Measurements from ENCODE around the gene NLRP5.

Gene NLRP5

DNA sequence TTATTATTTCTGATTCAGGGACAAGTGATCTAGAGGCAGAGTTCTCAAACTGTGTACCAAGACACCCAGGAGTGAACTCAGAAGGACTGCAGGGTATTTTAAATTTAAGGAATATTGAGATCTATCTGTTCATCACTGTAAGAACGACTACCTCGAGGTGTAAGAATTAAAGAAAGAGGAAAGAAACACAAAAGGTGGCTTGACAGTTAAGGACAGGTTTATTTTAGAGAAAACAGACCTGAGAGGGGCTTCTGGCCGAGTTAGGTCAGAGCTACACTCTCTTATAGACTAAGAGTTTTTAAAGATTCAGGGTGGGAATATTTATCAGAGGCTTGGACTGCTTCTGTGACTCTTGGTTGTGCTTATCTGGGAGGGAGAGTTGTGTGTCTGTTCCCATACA lies 12.6 kb upstream of the NLRP5 start:
- Histone ChIP-seq H3K27ac (no peak overlapping the region), H3K4me3 (IDR thresholded peaks at IDR 0.05; ENCODE audit: insufficient read depth, low read depth, low read length) (no peak overlapping the region), H4K20me1 (ENCODE audit: insufficient read depth) (no peaks in the 10 kb centered on the region), H2AFZ (ENCODE audit: low read depth) (no peak overlapping the region), H3K4me2 (no peak overlapping the region), H3K79me2 (ENCODE audit: insufficient read depth, low read depth) (no peaks in the 10 kb centered on the region), H3K4me1 (ENCODE audit: low read depth, poor library complexity, severe bottlenecking) (no peaks in the 10 kb centered on the region), H3K36me3 (ENCODE audit: insufficient read depth) (no peaks in the 10 kb centered on the region), H3K9ac (no peak overlapping the region), H3K27me3 (ENCODE audit: insufficient read depth, low read depth) (no peaks in the 10 kb centered on the region)
- TF ChIP-seq, protein P1, sequence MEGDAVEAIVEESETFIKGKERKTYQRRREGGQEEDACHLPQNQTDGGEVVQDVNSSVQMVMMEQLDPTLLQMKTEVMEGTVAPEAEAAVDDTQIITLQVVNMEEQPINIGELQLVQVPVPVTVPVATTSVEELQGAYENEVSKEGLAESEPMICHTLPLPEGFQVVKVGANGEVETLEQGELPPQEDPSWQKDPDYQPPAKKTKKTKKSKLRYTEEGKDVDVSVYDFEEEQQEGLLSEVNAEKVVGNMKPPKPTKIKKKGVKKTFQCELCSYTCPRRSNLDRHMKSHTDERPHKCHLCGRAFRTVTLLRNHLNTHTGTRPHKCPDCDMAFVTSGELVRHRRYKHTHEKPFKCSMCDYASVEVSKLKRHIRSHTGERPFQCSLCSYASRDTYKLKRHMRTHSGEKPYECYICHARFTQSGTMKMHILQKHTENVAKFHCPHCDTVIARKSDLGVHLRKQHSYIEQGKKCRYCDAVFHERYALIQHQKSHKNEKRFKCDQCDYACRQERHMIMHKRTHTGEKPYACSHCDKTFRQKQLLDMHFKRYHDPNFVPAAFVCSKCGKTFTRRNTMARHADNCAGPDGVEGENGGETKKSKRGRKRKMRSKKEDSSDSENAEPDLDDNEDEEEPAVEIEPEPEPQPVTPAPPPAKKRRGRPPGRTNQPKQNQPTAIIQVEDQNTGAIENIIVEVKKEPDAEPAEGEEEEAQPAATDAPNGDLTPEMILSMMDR (conservative IDR thresholded peaks at IDR 0.05; ENCODE audit: low read depth, low read length): no peak

DNA sequence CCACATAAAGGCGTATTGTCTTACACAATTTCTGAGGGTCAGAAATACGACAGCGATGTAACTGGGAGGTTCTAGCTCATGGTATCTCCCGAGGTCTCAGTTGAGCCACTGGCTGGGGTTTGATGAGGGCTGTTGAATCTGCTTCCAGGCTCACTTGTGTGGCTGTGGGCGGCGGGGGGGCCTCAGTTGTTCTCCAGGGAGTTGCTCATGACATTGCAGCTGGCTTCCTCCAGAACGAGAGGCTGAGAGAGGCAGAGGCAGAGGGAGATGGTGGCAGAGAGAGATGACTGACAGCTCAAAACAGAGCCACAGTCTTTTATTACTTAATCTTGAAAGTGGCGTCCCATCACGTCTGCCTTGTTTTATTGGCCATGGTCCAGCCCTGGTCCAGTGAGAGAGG lies 6.2 kb upstream of the NLRP5 start:
- Histone ChIP-seq H3K4me3 (IDR thresholded peaks at IDR 0.05; ENCODE audit: insufficient read depth, low read depth, low read length) (no peak overlapping the region), H3K4me2 (no peak overlapping the region), H3K4me1 (ENCODE audit: low read depth, poor library complexity, severe bottlenecking) (no peaks in the 10 kb centered on the region), H2AFZ (ENCODE audit: low read depth) (no peak overlapping the region), H3K27me3 (ENCODE audit: insufficient read depth, low read depth) (no peaks in the 10 kb centered on the region), H3K9ac (no peak overlapping the region), H3K36me3 (ENCODE audit: insufficient read depth) (no peaks in the 10 kb centered on the region), H3K79me2 (ENCODE audit: insufficient read depth, low read depth) (no peaks in the 10 kb centered on the region), H4K20me1 (ENCODE audit: insufficient read depth) (no peaks in the 10 kb centered on the region), H3K27ac (no peak overlapping the region)
- TF ChIP-seq, protein P1 (conservative IDR thresholded peaks at IDR 0.05; ENCODE audit: low read depth, low read length): no peak

DNA sequence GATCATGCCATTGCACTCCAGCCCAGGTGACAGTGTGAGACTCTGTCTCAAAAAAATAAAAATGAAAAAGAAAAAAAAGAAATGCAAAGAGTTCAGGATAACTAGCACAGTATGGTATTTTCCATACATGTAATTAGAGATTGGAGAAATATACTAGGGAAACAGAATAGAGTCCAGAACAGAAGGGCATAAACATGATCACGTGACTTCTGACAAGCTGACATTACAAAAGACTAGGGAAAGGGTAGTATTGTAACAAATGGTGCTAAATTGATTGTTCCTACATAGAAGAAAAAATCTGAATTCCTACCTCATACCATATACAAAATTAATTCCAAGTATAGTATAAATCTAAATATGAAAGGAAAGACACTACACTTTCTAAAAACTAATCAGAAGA lies 1.3 kb upstream of the NLRP5 start:
- Histone ChIP-seq H3K79me2 (ENCODE audit: insufficient read depth, low read depth) (no peaks in the 10 kb centered on the region), H3K4me1 (ENCODE audit: low read depth, poor library complexity, severe bottlenecking) (no peaks in the 10 kb centered on the region), H3K27me3 (ENCODE audit: insufficient read depth, low read depth) (no peaks in the 10 kb centered on the region), H3K9ac (no peak overlapping the region), H3K36me3 (ENCODE audit: insufficient read depth) (no peaks in the 10 kb centered on the region), H2AFZ (ENCODE audit: low read depth) (no peak overlapping the region), H3K4me2 (no peak overlapping the region), H3K4me3 (IDR thresholded peaks at IDR 0.05; ENCODE audit: insufficient read depth, low read depth, low read length) (no peak overlapping the region), H4K20me1 (ENCODE audit: insufficient read depth) (no peaks in the 10 kb centered on the region), H3K27ac (no peak overlapping the region)
- TF ChIP-seq, protein P1 (conservative IDR thresholded peaks at IDR 0.05; ENCODE audit: low read depth, low read length): no peak

DNA sequence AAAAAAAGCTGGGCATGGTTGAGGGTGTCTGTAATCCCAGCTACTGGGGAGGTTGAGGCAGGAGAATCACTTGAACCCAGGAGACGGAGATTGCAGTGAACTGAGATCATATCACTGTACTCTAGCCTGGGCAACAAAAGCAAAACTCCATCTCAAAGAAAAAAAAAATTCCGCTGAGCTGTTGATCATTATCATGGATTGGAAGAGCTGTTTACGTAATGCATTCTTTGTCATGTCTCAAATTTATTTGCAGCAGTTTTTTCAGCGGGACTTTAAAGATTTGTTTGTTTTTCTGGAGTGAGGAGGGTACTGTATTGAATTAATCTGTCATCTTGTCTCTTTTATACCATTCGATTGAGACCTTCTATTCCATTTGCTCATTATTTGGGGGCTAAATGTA lies 4.3 kb downstream of the NLRP5 start:
- H3K9ac ChIP-seq: no peak overlapping the region
- H3K79me2 ChIP-seq (ENCODE audit: insufficient read depth, low read depth): no peaks in the 10 kb centered on the region
- no peak overlapping the region for H3K4me3 ChIP-seq (IDR thresholded peaks at IDR 0.05; ENCODE audit: insufficient read depth, low read depth, low read length)
- no peaks in the 10 kb centered on the region for H3K27me3 ChIP-seq (ENCODE audit: insufficient read depth, low read depth)
- no peaks in the 10 kb centered on the region for H3K36me3 ChIP-seq (ENCODE audit: insufficient read depth)
- H3K27ac ChIP-seq: no peak overlapping the region
- TF ChIP-seq, protein P1 (conservative IDR thresholded peaks at IDR 0.05; ENCODE audit: low read depth, low read length): no peak
- no peaks in the 10 kb centered on the region for H3K4me1 ChIP-seq (ENCODE audit: low read depth, poor library complexity, severe bottlenecking)
- no peaks in the 10 kb centered on the region for H4K20me1 ChIP-seq (ENCODE audit: insufficient read depth)
- no peak overlapping the region for H3K4me2 ChIP-seq
- no peak overlapping the region for H2AFZ ChIP-seq (ENCODE audit: low read depth)

DNA sequence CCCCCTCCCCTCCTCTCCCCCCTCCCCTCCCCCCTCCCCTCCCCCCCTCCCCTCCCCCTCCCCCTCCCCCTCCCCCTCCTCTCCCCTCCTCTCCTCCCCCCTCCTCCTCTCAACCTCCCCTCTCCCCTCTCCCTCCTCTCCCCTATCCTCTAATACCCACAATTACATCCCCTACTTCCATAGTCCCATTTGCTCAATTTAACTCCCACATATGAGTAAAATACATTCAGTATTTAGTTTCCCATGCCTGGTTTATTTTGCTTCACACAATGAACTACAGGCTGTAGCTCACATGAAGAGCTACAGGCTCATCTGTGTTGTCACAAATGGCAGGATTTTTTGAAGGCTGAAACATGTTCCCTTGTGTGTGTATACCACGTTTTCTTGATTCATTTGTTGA lies 6.9 kb downstream of the NLRP5 start:
- no peak overlapping the region for H3K27ac ChIP-seq
- H3K9ac ChIP-seq: no peak overlapping the region
- TF ChIP-seq, protein P1 (conservative IDR thresholded peaks at IDR 0.05; ENCODE audit: low read depth, low read length): no peak
- no peak overlapping the region for H3K4me2 ChIP-seq
- no peak overlapping the region for H3K4me3 ChIP-seq (IDR thresholded peaks at IDR 0.05; ENCODE audit: insufficient read depth, low read depth, low read length)
- H4K20me1 ChIP-seq (ENCODE audit: insufficient read depth): no peaks in the 10 kb centered on the region
- H2AFZ ChIP-seq (ENCODE audit: low read depth): no peak overlapping the region
- H3K27me3 ChIP-seq (ENCODE audit: insufficient read depth, low read depth): no peaks in the 10 kb centered on the region
- no peaks in the 10 kb centered on the region for H3K36me3 ChIP-seq (ENCODE audit: insufficient read depth)
- no peaks in the 10 kb centered on the region for H3K4me1 ChIP-seq (ENCODE audit: low read depth, poor library complexity, severe bottlenecking)
- H3K79me2 ChIP-seq (ENCODE audit: insufficient read depth, low read depth): no peaks in the 10 kb centered on the region
